A172 (cell line): ENCODE data around the gene CEP43. TPM values are rescaled to one million over a fixed set of nuclear protein-coding genes. Genes with fewer than 3 reads are reported as not detected.

Source experiments
- DNase-seq: peaks from one replicate; pipeline ENCODE4 v3.0.0-alpha.2; 2015; ENCODE audit warnings: low spot score
- total RNA-seq: library from RNA; depleted of rRNA; stranded (reverse); fragments of >200 nt; shearing (Covaris generic); gene quantifications from 2 replicates; pipeline ENCODE4 v1.2.3, GENCODE V29; 2014; rRNA removed

CEP43 gene
- total RNA-seq = 31.3 and 32.6 TPM in 2 replicates

GRCh38 chr6:166999145-166999883 lies at the start of gene CEP43:
Gene CEP43, plus strand, starts transcription at chr6:166999397. Its CDS starts 16 bp downstream, at chr6:166999413.
- peak; percentile 79 for DNase-seq

- DNase-seq = no peak
Observed at GRCh38 chr6:166949528-166950442, 49.4 kb upstream of the CEP43 start.

GRCh38 chr6:166950443-166950821 lies 48.8 kb upstream of the CEP43 start:
- no peak for DNase-seq

- peak; percentile 86 for DNase-seq
Observed at GRCh38 chr6:166950892-166951669, 48.1 kb upstream of the CEP43 start.

- no peak for DNase-seq
Observed at GRCh38 chr6:166951670-166952060, 47.5 kb upstream of the CEP43 start.

DNA sequence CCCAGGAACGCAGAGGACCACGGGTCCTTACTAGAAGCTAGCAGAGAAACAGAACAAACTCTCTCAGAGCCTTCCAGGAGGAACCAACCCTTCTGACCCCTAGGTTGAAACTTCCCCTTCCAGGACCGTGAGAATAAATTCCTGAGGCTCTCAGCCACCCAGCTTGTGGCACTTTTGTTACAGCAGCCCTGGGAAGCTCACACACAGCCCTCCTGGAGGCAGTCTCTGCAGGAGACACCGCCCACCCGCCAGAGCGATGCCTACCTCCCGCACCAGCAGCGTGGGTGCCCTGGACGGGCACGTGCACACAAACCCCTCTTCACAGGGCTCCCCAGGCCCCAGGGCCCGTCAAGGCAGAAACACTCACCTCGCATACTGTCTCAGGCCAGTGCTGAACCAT lies 47.1 kb upstream of the CEP43 start:
- no peak for DNase-seq

GRCh38 chr6:166952567-166953486 lies 46.4 kb upstream of the CEP43 start:
- DNase-seq = no peak

DNA sequence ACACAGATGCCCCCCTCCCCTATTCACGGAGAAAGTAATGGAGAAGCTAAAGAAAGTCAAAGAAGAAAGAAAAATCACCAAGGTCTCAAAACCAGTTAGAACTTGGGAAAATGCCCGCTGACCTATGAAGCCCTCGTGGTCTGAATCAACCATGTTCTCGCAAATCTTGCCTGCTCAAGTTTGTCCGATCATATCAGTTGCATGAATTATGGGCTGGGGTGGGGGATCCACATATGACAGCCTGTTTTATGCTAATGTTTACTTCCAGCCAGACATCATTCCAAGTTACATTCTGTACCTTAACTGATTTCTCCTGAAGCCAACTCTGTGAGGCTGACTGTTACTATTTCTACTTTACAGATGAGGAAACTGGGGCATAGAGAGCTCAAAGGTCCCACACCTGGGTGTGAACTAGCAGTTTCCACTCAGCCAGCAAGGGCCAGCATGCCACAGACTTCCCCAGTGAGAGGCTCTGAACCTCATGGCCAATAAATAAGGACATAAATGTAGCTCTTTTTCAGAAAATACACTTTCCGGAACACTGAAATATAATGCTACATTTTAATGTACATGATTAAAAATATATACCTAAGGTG lies 45.0 kb upstream of the CEP43 start:
- DNase-seq = no peak

- no peak for DNase-seq
Observed at GRCh38 chr6:166955121-166955864, 43.9 kb upstream of the CEP43 start.

GRCh38 chr6:166955865-166956443 lies 43.2 kb upstream of the CEP43 start:
- DNase-seq = peak; percentile 17

- DNase-seq = peak; percentile 53
Observed at GRCh38 chr6:166956444-166957086, 42.6 kb upstream of the CEP43 start, which contains the start of gene RNASET2. Gene RNASET2, minus strand, starts transcription at chr6:166956550. Its CDS starts 368 bp downstream, at chr6:166956182.

DNA sequence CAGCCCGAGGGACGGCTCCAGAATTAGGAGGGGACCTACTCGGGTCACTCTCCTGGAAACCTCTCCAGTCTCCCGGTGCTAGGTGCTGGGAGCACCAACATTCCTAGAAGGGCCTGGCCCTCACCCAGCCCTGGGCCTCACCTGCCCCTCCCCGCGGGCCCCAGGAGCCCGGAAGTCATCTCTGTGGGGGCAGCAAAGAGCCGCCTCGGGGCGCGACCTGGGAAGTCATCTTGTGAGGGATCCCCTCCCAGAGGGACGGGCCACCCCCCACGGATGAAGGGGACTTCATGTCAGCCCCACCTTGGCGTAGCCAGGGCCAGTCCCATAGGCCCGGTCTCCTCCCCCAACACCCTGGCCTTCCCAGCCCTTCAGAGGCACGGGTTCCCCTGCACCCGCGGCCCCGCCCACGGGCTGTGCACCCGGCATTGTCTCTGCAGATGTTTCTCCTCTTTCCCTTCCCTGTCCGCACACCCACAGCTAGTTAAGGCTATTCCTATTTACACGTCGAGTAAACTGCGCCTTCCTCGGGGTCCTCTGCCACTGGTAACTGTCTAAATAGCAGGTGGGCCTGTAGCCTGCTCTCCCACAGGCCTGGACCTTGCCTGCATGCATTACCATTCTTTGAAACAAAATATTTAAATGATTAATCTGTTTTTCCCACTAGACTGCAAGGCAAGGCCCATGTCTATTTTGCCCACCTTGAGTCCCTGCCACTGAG lies 42.0 kb upstream of the CEP43 start:
- DNase-seq = no peak

- no peak for DNase-seq
Observed at GRCh38 chr6:166957805-166958076, 41.5 kb upstream of the CEP43 start.

- peak; percentile 45 for DNase-seq
Observed at GRCh38 chr6:166958926-166959861, 40.0 kb upstream of the CEP43 start.

- DNase-seq = no peak
Observed at GRCh38 chr6:166959911-166960608, 39.1 kb upstream of the CEP43 start.

DNA sequence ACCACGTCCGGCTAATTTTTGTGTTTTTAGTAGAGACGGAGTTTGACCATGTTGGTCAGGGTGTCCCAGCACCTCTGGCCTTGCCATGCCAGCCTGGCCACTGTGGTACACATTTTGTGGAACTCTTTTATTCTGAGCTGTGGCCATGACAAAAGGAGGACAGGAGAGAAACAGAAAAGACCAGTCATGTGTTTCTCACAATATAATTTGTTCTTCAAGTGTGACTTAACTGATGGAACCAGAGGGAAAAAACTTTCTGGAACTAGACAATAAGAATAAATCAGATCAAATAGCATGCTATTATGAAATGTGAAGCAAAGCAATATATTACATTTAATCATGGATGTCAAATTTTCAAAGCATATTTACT lies 38.6 kb upstream of the CEP43 start:
- DNase-seq = no peak

DNA sequence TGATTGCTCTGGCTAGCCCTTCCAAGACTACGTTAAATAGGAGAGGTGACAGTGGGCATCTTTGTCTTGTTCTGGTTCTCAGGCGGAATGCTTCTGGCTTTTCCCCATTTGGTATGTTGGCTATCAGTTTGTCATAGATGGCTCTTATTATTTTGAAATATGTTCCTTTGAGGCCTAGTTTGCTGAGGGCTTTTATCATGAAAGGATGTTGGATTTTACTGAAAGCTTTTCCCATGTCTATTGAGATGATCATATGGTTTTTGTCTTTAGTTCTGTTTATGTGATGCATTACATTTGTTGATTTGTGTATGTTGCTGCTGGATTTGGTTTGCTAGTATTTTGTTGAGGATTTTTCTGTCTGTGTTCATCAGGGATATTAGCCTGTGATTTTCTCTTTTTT lies 32.9 kb upstream of the CEP43 start:
- no peak for DNase-seq
